Stomach (tissue), 9 donors: ENCODE data around the gene TTC3. TPM values are rescaled to one million over a fixed set of nuclear protein-coding genes. Genes with fewer than 3 reads are reported as not detected.

Experiments
- DNase-seq, 2 donors: peaks; one replicate each; pipeline versions ENCODE4 v3.0.0 to v3.0.0-alpha.2; 2013 to 2019
- H3K27ac ChIP-seq, 5 donors: fragments of 200-600 bp in 4 of 5; sonication (generic) in 4 of 5; one replicate each; pipeline ENCODE4 v1.5.1; 2013 to 2019; ENCODE audit warnings: mild to moderate bottlenecking in 1 of 5, moderate library complexity in 1 of 5
- H3K27me3 ChIP-seq, 3 donors: fragments of 200-600 bp; sonication (generic); one replicate each; pipeline ENCODE4 v1.5.1; 2017 to 2019; ENCODE audit warnings: mixed run types in 1 of 3
- H3K36me3 ChIP-seq, 4 donors: fragments of 200-600 bp; sonication (generic); 1 replicate in 3 of 4; 2 replicates in 1 of 4; pipeline ENCODE4 v1.5.1; 2016 to 2019
- H3K4me1 ChIP-seq, 4 donors: fragments of 200-600 bp; sonication (generic); one replicate each; pipeline ENCODE4 v1.5.1; 2016 to 2019
- H3K4me3 ChIP-seq, 4 donors: fragments of 200-600 bp; sonication (generic) in 3 of 4; one replicate each; pipeline ENCODE4 v1.5.1; 2016 to 2019; ENCODE audit warnings: mild to moderate bottlenecking in 1 of 4
- H3K9me3 ChIP-seq, 4 donors: fragments of 200-600 bp; sonication (generic); one replicate each; pipeline ENCODE4 v1.5.1; 2016 to 2019
- EP300 ChIP-seq: sonication (generic); formaldehyde crosslinking; IDR thresholded peaks from one replicate; pipeline ENCODE4 v1.6.1; 2017; ENCODE audit warnings: antibody characterized with exemption
- POLR2A ChIP-seq, 4 donors: fragments of 450-650 bp; IDR thresholded peaks; one replicate each; pipeline ENCODE4 v1.6.1; 2016; ENCODE audit warnings: antibody characterized with exemption in 4 of 4, control low read depth in 2 of 4, mild to moderate bottlenecking in 1 of 4, moderate library complexity in 1 of 4
- POLR2AphosphoS5 ChIP-seq, 3 donors: sonication (generic); formaldehyde crosslinking; IDR thresholded peaks; one replicate each; pipeline ENCODE4 v1.6.1; 2016; ENCODE audit warnings: antibody characterized with exemption in 3 of 3
- WGBS, 5 donors: extraction: QIAGEN DNeasy Blood & Tissue Kit in 3 of 5; methylation state at CpG; one replicate each; pipeline versions ENCODE4 v1.1.5 to v1.1.7; 2013 to 2018; 5-methylcytosine and 5-hydroxymethylcytosine counted together
- intact Hi-C: fragments of 100-400 bp; cut with DNase I; formaldehyde crosslinking; loops from one replicate; pipeline ENCODE4 v1.15.1; 2023; ENCODE audit warnings: low total_unique reads
- polyA plus RNA-seq, 3 donors: library from polyadenylated mRNA; stranded (reverse); fragments of 200-250 nt; gene quantifications; one replicate each; pipeline ENCODE4 v1.2.3, GENCODE V29; 2013
- total RNA-seq, 5 donors: library from RNA; depleted of rRNA; stranded (reverse); fragments of >200 nt; gene quantifications; one replicate each; pipeline versions ENCODE4 v1.1.0 to v1.2.3, GENCODE V29; 2014 to 2016
- TF ChIP-seq, protein P1 (sequence below), 7 experiments: fragments of 450-650 bp in 4 of 7; fragments of 200-600 bp in 3 of 7; sonication (generic) in 3 of 7; IDR thresholded peaks; one replicate each; pipeline ENCODE4 v1.5.1; 2016 to 2019; ENCODE audit warnings: antibody characterized with exemption in 7 of 7, control low read depth in 2 of 7, mild to moderate bottlenecking in 1 of 7
- donor health status: healthy with polysubstance abuse.
- donor health status: Bipolar disorder and iron deficiency.
- donor health status: healthy.

TTC3 gene
- total and polyA plus RNA-seq, 8 donors, result 17.5 to 538 (median 143) TPM

DNA sequence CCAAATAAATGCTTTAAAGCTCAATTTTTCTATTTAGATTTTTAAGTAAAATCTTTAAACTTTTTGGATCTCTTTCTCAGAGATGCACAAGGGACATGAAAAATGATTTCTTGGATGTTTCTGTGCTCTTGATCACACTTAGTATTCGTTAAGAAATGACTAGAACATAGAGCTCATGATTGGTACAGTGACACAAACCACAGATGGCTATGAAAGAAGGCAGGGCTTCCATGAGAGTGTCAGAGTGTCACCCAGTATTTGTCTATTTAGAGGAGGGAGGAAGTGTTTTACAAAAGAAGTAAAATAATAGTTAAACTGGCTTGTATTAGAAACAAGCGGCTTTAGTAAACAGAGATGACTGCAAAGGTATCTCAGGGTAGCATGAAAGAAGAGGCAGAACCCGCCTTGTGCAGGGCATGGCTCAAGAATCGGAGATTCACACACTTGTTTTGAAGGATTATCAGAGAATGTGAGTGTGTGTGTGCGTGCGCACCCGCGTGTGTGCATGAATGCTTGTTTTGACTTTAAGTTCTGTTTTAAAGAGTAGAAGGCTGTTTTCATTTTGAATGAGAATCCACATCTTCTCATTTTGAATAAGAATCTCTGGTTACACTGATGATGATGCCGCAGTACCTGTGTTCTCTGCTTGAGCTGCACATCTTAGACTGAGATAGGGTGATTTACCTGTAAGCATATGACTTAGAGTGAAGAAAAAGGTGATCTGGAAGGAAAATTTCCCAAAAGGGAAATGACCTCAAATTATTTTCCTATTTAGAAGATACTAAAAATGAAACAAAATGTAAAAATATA is 111.9 kb downstream of the TTC3 start:
- no peaks in the 10 kb centered on the region for H3K27me3 ChIP-seq
- WGBS, 5 donors, result 89 to 93% (median 92%) methylated on average over 9 of the region's 9 CpGs
- no peak overlapping the region for H3K27ac ChIP-seq
- no peak overlapping the region for H3K4me3 ChIP-seq
- peaks cover 6 to 11% (median 8%) of the 10 kb centered on the region in 4 donors for H3K4me1 ChIP-seq
- H3K36me3 ChIP-seq, result peaks cover 6 to 73% (median 69%) of the 10 kb centered on the region in 4 donors
- H3K9me3 ChIP-seq, result no peaks in the 10 kb centered on the region
- intact Hi-C loops, result no loop called here
- TF ChIP-seq, protein P1, sequence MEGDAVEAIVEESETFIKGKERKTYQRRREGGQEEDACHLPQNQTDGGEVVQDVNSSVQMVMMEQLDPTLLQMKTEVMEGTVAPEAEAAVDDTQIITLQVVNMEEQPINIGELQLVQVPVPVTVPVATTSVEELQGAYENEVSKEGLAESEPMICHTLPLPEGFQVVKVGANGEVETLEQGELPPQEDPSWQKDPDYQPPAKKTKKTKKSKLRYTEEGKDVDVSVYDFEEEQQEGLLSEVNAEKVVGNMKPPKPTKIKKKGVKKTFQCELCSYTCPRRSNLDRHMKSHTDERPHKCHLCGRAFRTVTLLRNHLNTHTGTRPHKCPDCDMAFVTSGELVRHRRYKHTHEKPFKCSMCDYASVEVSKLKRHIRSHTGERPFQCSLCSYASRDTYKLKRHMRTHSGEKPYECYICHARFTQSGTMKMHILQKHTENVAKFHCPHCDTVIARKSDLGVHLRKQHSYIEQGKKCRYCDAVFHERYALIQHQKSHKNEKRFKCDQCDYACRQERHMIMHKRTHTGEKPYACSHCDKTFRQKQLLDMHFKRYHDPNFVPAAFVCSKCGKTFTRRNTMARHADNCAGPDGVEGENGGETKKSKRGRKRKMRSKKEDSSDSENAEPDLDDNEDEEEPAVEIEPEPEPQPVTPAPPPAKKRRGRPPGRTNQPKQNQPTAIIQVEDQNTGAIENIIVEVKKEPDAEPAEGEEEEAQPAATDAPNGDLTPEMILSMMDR (IDR thresholded peaks at IDR 0.05), result no peak
- no peak for DNase-seq

DNA sequence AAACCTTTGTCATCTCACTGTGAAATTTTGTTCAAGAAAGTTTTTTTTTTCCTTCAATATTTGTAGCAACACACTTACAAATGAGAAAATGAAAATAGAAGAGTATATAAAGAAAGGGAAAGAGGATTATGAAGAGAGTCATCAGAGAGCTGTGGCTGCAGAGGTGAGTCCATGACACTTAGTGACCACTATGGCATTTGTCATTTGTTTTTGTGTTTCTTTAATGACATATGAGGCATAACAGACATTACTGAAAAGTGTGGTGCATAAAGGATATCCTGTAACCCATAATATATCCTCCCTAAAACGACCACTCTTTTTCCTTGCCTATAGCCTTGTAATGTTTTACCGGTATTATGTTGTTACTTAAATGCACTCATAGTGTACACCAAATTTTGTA is 113.9 kb downstream of the TTC3 start:
- intact Hi-C loops, result no loop called here
- no peaks in the 10 kb centered on the region for H3K9me3 ChIP-seq
- WGBS, 5 donors, result 77 to 89% (median 85%) methylated on average over 2 of the region's 2 CpGs

DNA sequence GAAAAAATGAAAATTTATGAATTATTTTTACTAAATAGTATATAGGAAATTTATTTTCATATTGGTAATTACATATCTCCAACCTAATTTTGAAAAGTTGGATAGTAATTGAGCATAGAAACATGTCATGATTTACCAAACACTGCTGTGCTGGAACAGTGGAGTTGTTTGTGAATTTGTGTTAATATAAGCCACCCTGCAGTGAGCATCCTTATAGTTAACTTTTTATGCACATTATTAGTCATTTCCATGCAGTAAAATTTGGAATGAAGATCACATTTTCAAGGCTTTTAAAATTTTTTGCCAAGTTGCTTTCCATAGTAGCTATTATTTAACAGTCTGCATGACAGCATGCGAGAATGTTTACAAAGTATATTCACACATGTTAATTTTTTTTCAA is 115.8 kb downstream of the TTC3 start:
- no peak overlapping the region for H3K4me3 ChIP-seq
- peaks cover 11 to 92% (median 87%) of the 10 kb centered on the region in 4 donors for H3K36me3 ChIP-seq
- H3K9me3 ChIP-seq, result no peaks in the 10 kb centered on the region
- 94 to 100% (median 97%) methylated on average over 1 of the region's 1 CpG for WGBS, 5 donors
- intact Hi-C loops, result no loop called here
- no peak overlapping the region for H3K27ac ChIP-seq
- no peaks in the 10 kb centered on the region for H3K27me3 ChIP-seq
- no peak for DNase-seq
- TF ChIP-seq, protein P1 (IDR thresholded peaks at IDR 0.05), result no peak
- TF ChIP-seq POLR2A (IDR thresholded peaks at IDR 0.05) (no peak), EP300 (no peak), POLR2AphosphoS5 (IDR thresholded peaks at IDR 0.05) (no peak)
- no peaks in the 10 kb centered on the region for H3K4me1 ChIP-seq

More for the DNA sequence above, 113.9 kb downstream of the TTC3 start:
- Histone ChIP-seq H3K4me3 (no peak overlapping the region), H3K4me1 (peaks cover 0 to 5% (median 1%) of the 10 kb centered on the region in 4 donors), H3K36me3 (peaks cover 8 to 80% (median 78%) of the 10 kb centered on the region in 4 donors), H3K27ac (no peak overlapping the region), H3K27me3 (no peaks in the 10 kb centered on the region)
- DNase-seq, result no peak
- TF ChIP-seq POLR2AphosphoS5 (IDR thresholded peaks at IDR 0.05), result no peak
- TF ChIP-seq, protein P1 (IDR thresholded peaks at IDR 0.05), result no peak
- no peak for TF ChIP-seq POLR2A (IDR thresholded peaks at IDR 0.05)
- TF ChIP-seq EP300, result no peak

DNA sequence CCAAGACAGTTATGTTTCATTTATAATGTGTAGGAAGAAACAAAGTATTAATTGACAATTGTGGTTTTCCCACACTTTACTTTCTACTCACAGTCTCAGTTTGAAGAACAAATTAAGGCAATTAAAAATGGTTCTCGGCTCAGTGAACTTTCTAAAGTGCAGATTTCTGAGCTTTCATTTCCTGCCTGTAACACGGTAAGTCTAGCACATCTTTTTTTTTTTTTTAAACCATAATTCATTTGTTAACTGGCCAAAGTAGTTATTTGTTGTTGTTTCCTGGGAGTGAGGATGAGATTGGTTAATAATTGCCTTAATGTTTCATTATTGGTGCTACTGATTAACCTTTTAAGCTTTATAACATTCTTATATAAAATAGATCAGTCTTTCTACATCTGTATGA is 119.0 kb downstream of the TTC3 start:
- 54 to 68% (median 67%) methylated on average over 2 of the region's 2 CpGs for WGBS, 5 donors
- no peak for DNase-seq
- no peaks in the 10 kb centered on the region for H3K9me3 ChIP-seq
- H3K4me3 ChIP-seq, result no peak overlapping the region
- H3K4me1 ChIP-seq, result no peaks in the 10 kb centered on the region
- TF ChIP-seq POLR2AphosphoS5 (IDR thresholded peaks at IDR 0.05), result no peak
- TF ChIP-seq, protein P1 (IDR thresholded peaks at IDR 0.05), result no peak
- TF ChIP-seq POLR2A (IDR thresholded peaks at IDR 0.05), result no peak
- TF ChIP-seq EP300, result no peak
- H3K36me3 ChIP-seq, result peaks cover 16 to 100% (median 96%) of the 10 kb centered on the region in 4 donors
- intact Hi-C loops, result no loop called here
- H3K27ac ChIP-seq, result no peak overlapping the region
- no peaks in the 10 kb centered on the region for H3K27me3 ChIP-seq
